Glutamatergic neuron (in vitro differentiated cells): ENCODE measurements around the gene XRCC4. TPM values are rescaled to one million over a fixed set of nuclear protein-coding genes. Genes with fewer than 3 reads are reported as not detected.
"Not testable (repeated sequence)": the region's sequence is repeated elsewhere in the genome, so short reads cannot be mapped to it uniquely, and the experiment has no call there.

ENCODE experiments used
- DNase-seq: peaks from one replicate; pipeline ENCODE4 v3.0.0; 2022
- H3K27ac Mint-ChIP-seq: one replicate; pipeline ENCODE4 v1.8.0; 2020; ENCODE audit warnings: mild to moderate bottlenecking, mixed read lengths, inconsistent platforms; ENCODE audit not compliant: unreplicated experiment
- H3K27me3 Mint-ChIP-seq: one replicate; pipeline ENCODE4 v1.8.0; 2020; ENCODE audit warnings: mild to moderate bottlenecking, moderate library complexity, mixed read lengths, inconsistent platforms; ENCODE audit not compliant: unreplicated experiment
- H3K36me3 Mint-ChIP-seq: one replicate; pipeline ENCODE4 v1.8.0; 2020; ENCODE audit warnings: mild to moderate bottlenecking, mixed read lengths, inconsistent platforms; ENCODE audit not compliant: unreplicated experiment
- H3K4me1 Mint-ChIP-seq: one replicate; pipeline ENCODE4 v1.8.0; 2020; ENCODE audit warnings: mild to moderate bottlenecking, low read depth, mixed read lengths, inconsistent platforms; ENCODE audit not compliant: unreplicated experiment
- H3K4me3 Mint-ChIP-seq: one replicate; pipeline ENCODE4 v1.8.0; 2020; ENCODE audit warnings: mild to moderate bottlenecking, mixed read lengths, inconsistent platforms; ENCODE audit not compliant: unreplicated experiment
- H3K9me3 Mint-ChIP-seq: one replicate; pipeline ENCODE4 v1.8.0; 2020; ENCODE audit warnings: mild to moderate bottlenecking, moderate library complexity, mixed read lengths, inconsistent platforms; ENCODE audit not compliant: unreplicated experiment
- total RNA-seq: library from RNA; stranded (reverse); fragmentation: NEBNext Ultra II Directional; extraction: Animal tissue kit (Norgen Biotek cat#: 25700); gene quantifications from one replicate; pipeline ENCODE4 v1.2.1, GENCODE V29; 2021; ENCODE audit not compliant: unreplicated experiment
- TF ChIP-seq, protein P1 (sequence below): fragments of 200-600 bp; sonication (generic); IDR thresholded peaks from one replicate; pipeline ENCODE4 v1.5.0; 2021; ENCODE audit not compliant: partially characterized antibody, unreplicated experiment

XRCC4 gene
- total RNA-seq, 1 donor from 2014 or later = 5.9 TPM

DNA sequence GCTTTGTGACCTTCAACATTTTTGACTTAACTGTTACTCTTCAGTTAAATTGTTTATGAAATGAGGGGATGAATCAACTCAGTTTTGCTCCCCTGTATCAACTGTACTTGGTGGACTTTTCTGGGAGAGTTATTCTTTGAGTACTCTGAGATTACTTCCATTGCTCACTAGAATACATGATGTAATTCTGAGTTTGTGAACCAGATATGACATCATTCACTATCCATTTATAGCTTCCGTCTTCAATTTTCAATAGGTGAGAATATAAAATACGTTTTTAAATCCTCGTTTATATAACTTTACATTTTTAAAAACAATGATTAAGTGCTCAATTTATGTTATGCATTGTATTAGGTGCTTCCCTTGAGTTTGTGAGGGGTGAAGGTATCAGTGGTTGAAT is 71.0 kb downstream of the XRCC4 start:
- H3K27me3 Mint-ChIP-seq = no peaks in the 10 kb centered on the region
- peaks cover 4% of the 10 kb centered on the region for H3K4me1 Mint-ChIP-seq
- H3K4me3 Mint-ChIP-seq = no peak overlapping the region
- H3K9me3 Mint-ChIP-seq = no peaks in the 10 kb centered on the region
- H3K36me3 Mint-ChIP-seq = no peaks in the 10 kb centered on the region
- no peak overlapping the region for H3K27ac Mint-ChIP-seq
- TF ChIP-seq, protein P1, sequence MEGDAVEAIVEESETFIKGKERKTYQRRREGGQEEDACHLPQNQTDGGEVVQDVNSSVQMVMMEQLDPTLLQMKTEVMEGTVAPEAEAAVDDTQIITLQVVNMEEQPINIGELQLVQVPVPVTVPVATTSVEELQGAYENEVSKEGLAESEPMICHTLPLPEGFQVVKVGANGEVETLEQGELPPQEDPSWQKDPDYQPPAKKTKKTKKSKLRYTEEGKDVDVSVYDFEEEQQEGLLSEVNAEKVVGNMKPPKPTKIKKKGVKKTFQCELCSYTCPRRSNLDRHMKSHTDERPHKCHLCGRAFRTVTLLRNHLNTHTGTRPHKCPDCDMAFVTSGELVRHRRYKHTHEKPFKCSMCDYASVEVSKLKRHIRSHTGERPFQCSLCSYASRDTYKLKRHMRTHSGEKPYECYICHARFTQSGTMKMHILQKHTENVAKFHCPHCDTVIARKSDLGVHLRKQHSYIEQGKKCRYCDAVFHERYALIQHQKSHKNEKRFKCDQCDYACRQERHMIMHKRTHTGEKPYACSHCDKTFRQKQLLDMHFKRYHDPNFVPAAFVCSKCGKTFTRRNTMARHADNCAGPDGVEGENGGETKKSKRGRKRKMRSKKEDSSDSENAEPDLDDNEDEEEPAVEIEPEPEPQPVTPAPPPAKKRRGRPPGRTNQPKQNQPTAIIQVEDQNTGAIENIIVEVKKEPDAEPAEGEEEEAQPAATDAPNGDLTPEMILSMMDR = no peak
- DNase-seq = no peak

DNA sequence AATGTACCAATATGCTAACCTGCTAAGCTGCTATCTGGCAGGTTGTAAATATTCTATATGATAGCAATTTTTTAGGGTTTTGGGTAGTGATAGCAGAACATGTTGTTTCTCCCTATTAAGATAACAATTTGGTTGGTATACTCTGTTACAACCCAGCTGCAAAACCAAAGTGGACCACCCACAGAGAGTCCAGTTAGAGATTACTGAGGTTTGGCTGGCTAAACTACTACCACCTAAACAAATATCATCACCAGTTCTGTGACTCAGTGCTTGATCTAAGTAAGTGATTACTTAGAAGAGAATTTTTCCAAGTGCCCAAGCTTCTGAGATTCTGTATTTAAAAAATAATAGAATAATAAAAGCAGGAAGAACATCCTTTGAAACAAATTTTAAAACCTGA is 72.3 kb downstream of the XRCC4 start:
- DNase-seq = no peak
- H3K4me1 Mint-ChIP-seq = peaks cover 4% of the 10 kb centered on the region
- H3K36me3 Mint-ChIP-seq = no peaks in the 10 kb centered on the region
- H3K27ac Mint-ChIP-seq = no peak overlapping the region
- H3K27me3 Mint-ChIP-seq = no peaks in the 10 kb centered on the region
- TF ChIP-seq, protein P1 = no peak
- no peaks in the 10 kb centered on the region for H3K9me3 Mint-ChIP-seq
- no peak overlapping the region for H3K4me3 Mint-ChIP-seq

DNA sequence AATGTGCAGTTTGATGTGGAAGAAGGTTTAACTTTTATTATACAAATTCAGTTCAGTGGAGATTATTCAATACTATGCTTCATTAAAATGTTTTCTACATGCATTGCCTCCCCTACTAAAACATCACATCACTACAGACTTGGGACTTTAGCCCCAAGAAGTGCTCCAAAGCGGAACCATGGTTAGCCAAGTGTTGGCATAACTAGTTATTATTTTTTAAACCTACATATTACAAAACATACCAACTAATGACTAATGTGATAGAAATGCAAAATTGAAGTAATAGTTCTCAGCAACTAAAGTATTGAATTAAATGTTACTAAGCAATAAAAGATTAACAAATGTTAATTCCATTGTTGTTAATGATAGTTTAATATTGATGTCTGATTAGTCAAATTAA is 74.5 kb downstream of the XRCC4 start:
- TF ChIP-seq, protein P1 = no peak
- Mint-ChIP-seq H3K27me3 (no peaks in the 10 kb centered on the region), H3K4me1 (peaks cover 4% of the 10 kb centered on the region), H3K36me3 (no peaks in the 10 kb centered on the region), H3K4me3 (no peak overlapping the region), H3K9me3 (no peaks in the 10 kb centered on the region), H3K27ac (no peak overlapping the region)
- no peak for DNase-seq

DNA sequence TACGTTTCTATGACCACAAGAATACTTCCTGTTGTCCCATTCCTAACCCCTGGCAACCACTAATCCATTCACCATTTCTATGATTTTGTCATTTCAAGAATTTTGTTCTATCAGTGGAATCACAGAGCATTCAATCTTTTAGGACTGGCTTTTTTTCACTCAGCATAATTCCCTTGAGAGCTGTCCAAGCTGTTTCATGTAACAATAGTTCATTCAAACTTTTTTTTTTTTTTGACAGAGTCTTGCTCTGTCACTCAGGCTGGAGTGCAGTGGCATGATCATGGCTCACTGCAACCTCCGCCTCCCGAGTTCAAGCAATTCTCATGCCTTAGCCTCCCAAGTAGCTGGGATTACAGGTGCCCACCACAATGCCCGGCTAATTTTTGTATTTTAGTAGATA is 75.6 kb downstream of the XRCC4 start:
- not testable (repeated sequence) for H3K9me3 Mint-ChIP-seq, H3K4me1 Mint-ChIP-seq, H3K27me3 Mint-ChIP-seq, H3K4me3 Mint-ChIP-seq, H3K36me3 Mint-ChIP-seq, H3K27ac Mint-ChIP-seq, DNase-seq

DNA sequence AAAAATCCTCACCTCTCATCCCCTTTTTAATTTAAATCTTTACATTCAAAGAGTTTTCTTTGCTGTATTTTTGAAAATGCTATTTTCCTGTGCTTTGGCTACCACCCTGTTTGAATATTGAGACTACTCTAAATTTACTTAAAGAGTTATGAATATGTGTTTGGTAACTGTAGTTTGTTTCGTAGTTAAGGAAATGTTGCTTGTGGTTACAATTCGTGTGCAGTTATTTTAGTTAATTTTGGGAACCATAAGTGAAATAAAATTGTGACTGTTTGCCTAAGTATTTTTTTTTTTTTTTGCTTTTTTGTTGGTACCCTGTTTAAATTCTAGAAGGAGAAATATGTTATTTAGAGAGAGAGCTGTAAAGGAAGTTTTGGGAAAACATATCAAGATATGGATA is 78.7 kb downstream of the XRCC4 start:
- Mint-ChIP-seq H3K4me3 (no peak overlapping the region), H3K27me3 (no peaks in the 10 kb centered on the region), H3K9me3 (no peaks in the 10 kb centered on the region), H3K27ac (no peak overlapping the region), H3K36me3 (no peaks in the 10 kb centered on the region), H3K4me1 (peaks cover 6% of the 10 kb centered on the region)
- TF ChIP-seq, protein P1 = no peak
- DNase-seq = no peak

DNA sequence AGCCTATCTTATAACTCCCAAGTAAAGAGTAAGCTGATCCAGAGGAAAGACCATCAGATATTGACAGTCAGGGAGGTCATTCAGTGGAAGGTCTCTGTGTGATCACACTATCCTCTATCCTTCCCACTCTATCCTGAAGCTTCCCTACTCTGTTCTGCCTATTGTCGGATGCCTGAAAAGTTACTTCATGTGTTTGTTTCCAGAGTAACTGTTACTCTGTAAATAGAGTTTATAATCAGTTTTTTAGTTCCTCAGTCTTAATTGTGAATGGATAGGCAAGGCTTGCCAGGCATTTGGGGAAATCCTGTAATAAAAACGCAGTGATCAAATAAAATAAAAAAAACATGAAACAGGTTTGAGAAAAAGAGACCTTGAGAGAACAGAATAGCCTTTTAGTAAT is 79.8 kb downstream of the XRCC4 start:
- no peak for DNase-seq
- Mint-ChIP-seq H3K9me3 (peaks cover 2% of the 10 kb centered on the region), H3K4me3 (no peak overlapping the region), H3K36me3 (no peaks in the 10 kb centered on the region), H3K4me1 (peaks cover 7% of the 10 kb centered on the region), H3K27ac (no peak overlapping the region), H3K27me3 (no peaks in the 10 kb centered on the region)
- TF ChIP-seq, protein P1 = no peak
